Trophoblast cell (in vitro differentiated cells and primary cell): ENCODE data around the gene ZNF839.
"Not testable (repeated sequence)": the region's sequence is repeated elsewhere in the genome, so short reads cannot be mapped to it uniquely, and the experiment has no call there.

Source experiments
- DNase-seq, 2 donors: peaks; one replicate each; pipeline ENCODE4 v3.0.0-alpha.2; 2016
- H2AFZ ChIP-seq: 2 replicates; pipeline ENCODE4 v1.6.1; 2013; ENCODE audit warnings: low read length, moderate library complexity, mild to moderate bottlenecking; ENCODE audit not compliant: insufficient read depth, poor library complexity
- H2AK5ac ChIP-seq: 2 replicates; pipeline ENCODE4 v1.6.1; 2013; ENCODE audit warnings: mild to moderate bottlenecking, low read length
- H2BK120ac ChIP-seq: 2 replicates; pipeline ENCODE4 v1.6.1; 2013; ENCODE audit warnings: low read length, mild to moderate bottlenecking, moderate library complexity; ENCODE audit not compliant: insufficient read depth, poor library complexity
- H2BK12ac ChIP-seq: 2 replicates; pipeline ENCODE4 v1.6.1; 2013; ENCODE audit warnings: mild to moderate bottlenecking, low read length, moderate library complexity
- H2BK5ac ChIP-seq: 2 replicates; pipeline ENCODE4 v1.6.1; 2013; ENCODE audit warnings: low read length, low read depth, moderate library complexity, mild to moderate bottlenecking; ENCODE audit not compliant: poor library complexity
- H3K14ac ChIP-seq: 2 replicates; pipeline ENCODE4 v1.6.1; 2013; ENCODE audit warnings: mild to moderate bottlenecking, low read length
- H3K18ac ChIP-seq: 2 replicates; pipeline ENCODE4 v1.6.1; 2013; ENCODE audit warnings: mild to moderate bottlenecking, low read length
- H3K23ac ChIP-seq: 2 replicates; pipeline ENCODE4 v1.6.1; 2013; ENCODE audit warnings: low read length
- H3K27ac ChIP-seq: 2 replicates; pipeline ENCODE4 v1.5.1; 2013; ENCODE audit warnings: low read depth, mild to moderate bottlenecking, inconsistent platforms, low read length, moderate library complexity
- H3K27me3 ChIP-seq: 2 replicates; pipeline ENCODE4 v1.6.1; 2013; ENCODE audit warnings: inconsistent platforms, mild to moderate bottlenecking, low read length, moderate library complexity; ENCODE audit not compliant: insufficient read depth
- H3K36me3 ChIP-seq, 2 experiments: 1 replicate in 1 of 2; 2 replicates in 1 of 2; pipeline ENCODE4 v1.6.1; 2013; ENCODE audit warnings: low read length in 2 of 2, mild to moderate bottlenecking in 2 of 2, moderate library complexity in 1 of 2; ENCODE audit not compliant: insufficient read depth in 2 of 2, control insufficient read depth in 1 of 2
- H3K4ac ChIP-seq: 2 replicates; pipeline ENCODE4 v1.6.1; 2013; ENCODE audit warnings: low read depth, mild to moderate bottlenecking, low read length, moderate library complexity
- H3K4me1 ChIP-seq, 2 experiments: 1 replicate in 1 of 2; 2 replicates in 1 of 2; pipeline ENCODE4 v1.6.1; 2013; ENCODE audit warnings: low read length in 2 of 2, mild to moderate bottlenecking in 2 of 2, moderate library complexity in 1 of 2; ENCODE audit not compliant: insufficient read depth in 2 of 2, control insufficient read depth in 1 of 2
- H3K4me2 ChIP-seq: 2 replicates; pipeline ENCODE4 v1.6.1; 2013; ENCODE audit warnings: inconsistent platforms, mild to moderate bottlenecking, low read length, moderate library complexity
- H3K4me3 ChIP-seq: 2 replicates; pipeline ENCODE4 v1.5.1; 2013; ENCODE audit warnings: mild to moderate bottlenecking, low read depth, low read length, inconsistent platforms
- H3K79me1 ChIP-seq: one replicate; pipeline ENCODE4 v1.6.1; 2013; ENCODE audit warnings: low read length
- H3K79me2 ChIP-seq: 2 replicates; pipeline ENCODE4 v1.6.1; 2013; ENCODE audit warnings: low read length, mild to moderate bottlenecking; ENCODE audit not compliant: control insufficient read depth, insufficient read depth, poor library complexity
- H3K9ac ChIP-seq: 2 replicates; pipeline ENCODE4 v1.6.1; 2013; ENCODE audit warnings: mild to moderate bottlenecking, low read length
- H3K9me3 ChIP-seq: 2 replicates; pipeline ENCODE4 v1.6.1; 2013; ENCODE audit warnings: low read depth, mild to moderate bottlenecking, control low read depth, inconsistent platforms, low read length; ENCODE audit not compliant: insufficient read depth
- H4K12ac ChIP-seq: 2 replicates; pipeline ENCODE4 v1.6.1; 2013; ENCODE audit warnings: low read depth, mild to moderate bottlenecking, low read length, moderate library complexity
- H4K8ac ChIP-seq: 2 replicates; pipeline ENCODE4 v1.6.1; 2013; ENCODE audit warnings: low read depth, mild to moderate bottlenecking, low read length, moderate library complexity
- H4K91ac ChIP-seq: one replicate; pipeline ENCODE4 v1.6.1; 2013; ENCODE audit warnings: low read depth, mild to moderate bottlenecking, low read length, moderate library complexity
- WGBS: extraction: QIAGEN DNeasy Blood & Tissue Kit; methylation state at CpG from one replicate; pipeline ENCODE4 v1.1.7; 2013; ENCODE audit warnings: missing lambda C conversion rate; ENCODE audit not compliant: insufficient read length, insufficient coverage; ENCODE audit errors: extremely low coverage; 5-methylcytosine and 5-hydroxymethylcytosine counted together

ZNF839 gene

GRCh38 chr14:102323102-102323501 is 3.6 kb downstream of the ZNF839 start:
- H3K9ac ChIP-seq: no peak overlapping the region
- H3K4me1 ChIP-seq: peaks cover 16 to 18% of the 10 kb centered on the region in 2 experiments
- no peak overlapping the region for H2AK5ac ChIP-seq
- no peak overlapping the region for H3K4ac ChIP-seq
- H3K4me3 ChIP-seq: no peak overlapping the region
- H3K27me3 ChIP-seq: no peaks in the 10 kb centered on the region
- no peak overlapping the region for H3K23ac ChIP-seq
- H4K8ac ChIP-seq: no peak overlapping the region
- no peak overlapping the region for H2BK120ac ChIP-seq
- no peaks in the 10 kb centered on the region for H3K9me3 ChIP-seq
- no peak overlapping the region for H2BK12ac ChIP-seq
- no peak overlapping the region for H3K27ac ChIP-seq
- DNase-seq: peak in 1 of 2 donors; percentile 36
- H3K18ac ChIP-seq: no peak overlapping the region
- H2BK5ac ChIP-seq: no peak overlapping the region
- no peak overlapping the region for H4K91ac ChIP-seq
- no CpG with 5 or more reads among the region's 8 CpGs for WGBS
- H3K14ac ChIP-seq: no peak overlapping the region
- no peak overlapping the region for H3K4me2 ChIP-seq
- no peak overlapping the region for H4K12ac ChIP-seq
- peaks cover 8% of the 10 kb centered on the region for H3K79me2 ChIP-seq
- no peak overlapping the region for H2AFZ ChIP-seq
- peaks cover 10% of the 10 kb centered on the region for H3K79me1 ChIP-seq
- peaks cover 0 to 4% of the 10 kb centered on the region in 2 experiments for H3K36me3 ChIP-seq

GRCh38 chr14:102325791-102326345 is 6.3 kb downstream of the ZNF839 start:
- H2AK5ac ChIP-seq: peak overlapping the region; percentile 87
- peak overlapping the region; percentile 66 for H3K27ac ChIP-seq
- H3K36me3 ChIP-seq: peaks cover 0 to 4% of the 10 kb centered on the region in 2 experiments
- H3K79me1 ChIP-seq: peaks cover 4% of the 10 kb centered on the region
- H3K4me3 ChIP-seq: no peak overlapping the region
- H4K12ac ChIP-seq: peak overlapping the region; percentile 44
- no peak overlapping the region for H3K4ac ChIP-seq
- peaks cover 9 to 10% of the 10 kb centered on the region in 2 experiments for H3K4me1 ChIP-seq
- H3K23ac ChIP-seq: no peak overlapping the region
- no peak overlapping the region for H3K9ac ChIP-seq
- no peak overlapping the region for H2AFZ ChIP-seq
- H4K91ac ChIP-seq: peak overlapping the region; percentile 82
- H3K27me3 ChIP-seq: no peaks in the 10 kb centered on the region
- no peak for DNase-seq
- peak overlapping the region; percentile 11 for H3K4me2 ChIP-seq
- H3K79me2 ChIP-seq: no peaks in the 10 kb centered on the region
- peak overlapping the region; percentile 93 for H2BK12ac ChIP-seq
- H2BK5ac ChIP-seq: peak overlapping the region; percentile 86
- peak overlapping the region; percentile 53 for H4K8ac ChIP-seq
- H2BK120ac ChIP-seq: peak overlapping the region; percentile 86
- H3K14ac ChIP-seq: peak overlapping the region; percentile 91
- no peaks in the 10 kb centered on the region for H3K9me3 ChIP-seq
- WGBS: no CpG with 5 or more reads among the region's 9 CpGs
- H3K18ac ChIP-seq: peak overlapping the region; percentile 76

- no peaks in the 10 kb centered on the region for H3K9me3 ChIP-seq
- DNase-seq: no peak
- H3K27ac ChIP-seq: peak overlapping the region; percentile 63
- peak overlapping the region; percentile 14 for H3K18ac ChIP-seq
- H4K8ac ChIP-seq: peak overlapping the region; percentile 61
- H3K4ac ChIP-seq: peak overlapping the region; percentile 24
- H2BK12ac ChIP-seq: peak overlapping the region; percentile 69
- no peaks in the 10 kb centered on the region for H3K79me2 ChIP-seq
- no peak overlapping the region for H3K4me2 ChIP-seq
- H2BK120ac ChIP-seq: peak overlapping the region; percentile 85
- no peak overlapping the region for H3K9ac ChIP-seq
- peak overlapping the region; percentile 70 for H4K91ac ChIP-seq
- no peak overlapping the region for H4K12ac ChIP-seq
- H3K27me3 ChIP-seq: no peaks in the 10 kb centered on the region
- peaks cover 9 to 10% of the 10 kb centered on the region in 2 experiments for H3K4me1 ChIP-seq
- peaks cover 2 to 7% of the 10 kb centered on the region in 2 experiments for H3K36me3 ChIP-seq
- H2AK5ac ChIP-seq: peak overlapping the region; percentile 64
- H3K14ac ChIP-seq: peak overlapping the region; percentile 53
- no peak overlapping the region for H3K23ac ChIP-seq
- no peak overlapping the region for H2AFZ ChIP-seq
- H2BK5ac ChIP-seq: peak overlapping the region; percentile 64
- WGBS: no CpG with 5 or more reads among the region's 14 CpGs
- H3K79me1 ChIP-seq: peaks cover 4% of the 10 kb centered on the region
- H3K4me3 ChIP-seq: no peak overlapping the region
Observed at GRCh38 chr14:102326583-102326982, 7.0 kb downstream of the ZNF839 start.

DNA sequence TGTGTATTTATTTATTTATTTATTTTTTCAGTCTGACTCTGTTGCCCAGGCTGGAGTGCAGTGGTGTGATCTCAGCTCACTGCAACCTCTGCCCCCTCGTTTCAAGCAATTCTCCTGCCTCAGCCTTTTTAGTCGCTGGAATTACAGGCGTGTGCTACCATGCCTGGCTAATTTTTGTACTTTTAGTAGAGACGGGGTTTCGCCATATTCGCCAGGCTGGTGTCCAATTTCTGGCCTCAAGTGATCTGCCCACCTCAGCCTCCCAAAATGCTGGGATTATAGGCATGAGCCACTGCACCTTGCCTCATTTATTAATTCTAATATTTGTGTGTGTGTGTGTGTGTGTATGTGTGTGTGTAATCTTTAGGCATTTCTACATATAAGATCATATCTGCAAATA is 9.8 kb downstream of the ZNF839 start:
- H2BK120ac ChIP-seq, H3K9me3 ChIP-seq, H3K27ac ChIP-seq, H2BK12ac ChIP-seq, H2AK5ac ChIP-seq, H3K79me1 ChIP-seq, H3K14ac ChIP-seq, H3K79me2 ChIP-seq, H3K27me3 ChIP-seq, H2BK5ac ChIP-seq, H4K12ac ChIP-seq, H3K23ac ChIP-seq, H3K4me2 ChIP-seq, H3K9ac ChIP-seq, H3K18ac ChIP-seq, H4K8ac ChIP-seq, H4K91ac ChIP-seq, H2AFZ ChIP-seq, DNase-seq, H3K4me3 ChIP-seq, H3K4ac ChIP-seq: not testable (repeated sequence)
- peaks cover 14 to 18% of the 10 kb centered on the region in 2 experiments for H3K36me3 ChIP-seq
- peaks cover 9 to 10% of the 10 kb centered on the region in 2 experiments for H3K4me1 ChIP-seq
- WGBS: no CpG with 5 or more reads among the region's 6 CpGs
